ENCODE data around the gene PRR33. TPM values are rescaled to one million over a fixed set of nuclear protein-coding genes. Genes with fewer than 3 reads are reported as not detected.
"Not testable (repeated sequence)": the region's sequence is repeated elsewhere in the genome, so short reads cannot be mapped to it uniquely, and the experiment has no call there.

Gene PRR33
- 0.08 TPM for polyA plus RNA-seq (ENCODE audit: insufficient read length)
- long read RNA-seq, donor 1, partial matches to known transcripts: 0 of 1 reads
- long read RNA-seq, donor 1, other reads (novel, unspliced or antisense): 0 of 1 reads
- long read RNA-seq, donor 2: 0 reads
- long read RNA-seq, donor 3: 0 reads
- long read RNA-seq, donor 4, transcript PRR33-201 (1 exons, 3,319 nt): major isoform, 5 of 5 reads
- long read RNA-seq, donor 4, partial matches to known transcripts: 0 of 5 reads
- long read RNA-seq, donor 4, other reads (novel, unspliced or antisense): 0 of 5 reads
- long read RNA-seq, donor 5, partial matches to known transcripts: 0 of 1 reads
- long read RNA-seq, donor 5, other reads (novel, unspliced or antisense): 0 of 1 reads
- long read RNA-seq, donor 6, partial matches to known transcripts: 0 of 2 reads
- long read RNA-seq, donor 6, other reads (novel, unspliced or antisense): 0 of 2 reads
- long read RNA-seq, donor 7, partial matches to known transcripts: 0 of 2 reads
- long read RNA-seq, donor 7, other reads (novel, unspliced or antisense): 0 of 2 reads
- long read RNA-seq, donor 8: 0 reads

- no peak for DNase-seq
Measured at GRCh38 chr11:1891831-1892115, at the start of gene PRR33. TSS of gene PRR33 (minus strand) at chr11:1891895. CDS start at chr11:1890584, 1,311 bp downstream.

GRCh38 chr11:1939788-1940187 lies 48.1 kb upstream of the PRR33 start:
- DNase-seq: not testable (repeated sequence)

GRCh38 chr11:1939006-1939625 lies 47.4 kb upstream of the PRR33 start:
- no peak for DNase-seq

- DNase-seq: no peak
Measured at GRCh38 chr11:1938343-1939005, 46.8 kb upstream of the PRR33 start.

- no peak for DNase-seq
Measured at GRCh38 chr11:1937616-1938342, 46.1 kb upstream of the PRR33 start.

- no peak for DNase-seq
Measured at GRCh38 chr11:1936781-1937615, 45.3 kb upstream of the PRR33 start.

GRCh38 chr11:1936072-1936780 lies 44.5 kb upstream of the PRR33 start:
- DNase-seq: no peak

- no peak for DNase-seq
Measured at GRCh38 chr11:1935156-1936071, 43.7 kb upstream of the PRR33 start.

GRCh38 chr11:1934335-1935155 lies 42.9 kb upstream of the PRR33 start:
- DNase-seq: no peak

- no peak for DNase-seq
Measured at GRCh38 chr11:1933416-1934334, 42.0 kb upstream of the PRR33 start.

GRCh38 chr11:1932681-1933080 lies 41.0 kb upstream of the PRR33 start:
- DNase-seq: no peak

- no peak for DNase-seq
Measured at GRCh38 chr11:1932105-1932480, 40.4 kb upstream of the PRR33 start.

GRCh38 chr11:1931341-1932104 lies 39.8 kb upstream of the PRR33 start:
- no peak for DNase-seq

- no peak for DNase-seq
Measured at GRCh38 chr11:1930462-1930830, 38.8 kb upstream of the PRR33 start.

GRCh38 chr11:1929621-1930461 lies 38.1 kb upstream of the PRR33 start:
- DNase-seq: no peak
